PC-3 (cell line): ENCODE results near the gene HIVEP3.

Experiments
- EZH2 ChIP-seq: fragments of 300-600 bp; sonication (generic); IDR thresholded peaks from one replicate; pipeline ENCODE4 v1.6.1; 2017; ENCODE audit warnings: antibody characterized with exemption, mild to moderate bottlenecking, low read length; ENCODE audit not compliant: unreplicated experiment
- TF ChIP-seq, protein P1 (sequence below): fragments of 300-600 bp; sonication (generic); conservative IDR thresholded peaks from 2 replicates; pipeline ENCODE4 v1.5.1; 2017; ENCODE audit warnings: antibody characterized with exemption, low read depth, mild to moderate bottlenecking, low read length

DNA sequence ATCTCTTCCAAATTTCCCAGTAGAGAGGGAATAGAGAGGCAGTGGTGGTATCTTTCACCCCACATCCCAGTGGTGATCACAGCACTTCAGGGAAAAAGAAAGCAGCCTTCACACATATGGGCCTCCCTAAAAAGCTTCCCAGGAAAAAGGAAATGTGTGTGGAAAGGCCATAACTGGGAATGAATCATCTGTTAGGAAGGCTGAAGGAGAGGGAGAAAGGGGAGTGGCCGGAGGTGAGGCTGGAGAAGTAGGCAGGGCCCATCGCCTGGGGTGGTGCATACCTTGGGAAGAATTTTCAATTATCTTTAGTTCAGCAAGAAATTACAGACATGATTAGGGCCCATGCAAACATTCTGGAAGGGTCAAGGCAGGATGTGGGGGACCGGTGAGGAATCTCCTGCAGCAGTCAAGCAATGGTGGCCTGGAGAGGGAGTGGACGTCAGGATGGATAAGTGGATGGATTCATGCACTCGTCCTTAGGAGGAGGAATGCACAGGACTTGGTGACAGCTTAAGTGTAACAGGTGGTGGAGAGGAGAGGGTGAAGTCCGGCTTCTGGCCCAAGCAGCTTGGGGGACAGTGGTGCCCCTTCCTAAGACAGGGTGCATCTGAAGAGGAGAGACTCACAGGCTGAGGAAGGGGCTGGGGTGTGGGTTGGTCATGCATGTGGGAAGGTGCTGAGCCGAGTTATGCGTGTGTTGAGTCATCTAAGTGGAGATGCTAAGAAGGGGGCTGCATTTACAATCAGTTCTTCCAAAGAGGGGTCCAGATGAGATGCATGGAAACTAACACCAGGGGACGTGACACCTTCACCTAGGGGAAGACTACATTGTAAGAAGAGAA lies 17.9 kb downstream of the HIVEP3 start:
- TF ChIP-seq, protein P1, sequence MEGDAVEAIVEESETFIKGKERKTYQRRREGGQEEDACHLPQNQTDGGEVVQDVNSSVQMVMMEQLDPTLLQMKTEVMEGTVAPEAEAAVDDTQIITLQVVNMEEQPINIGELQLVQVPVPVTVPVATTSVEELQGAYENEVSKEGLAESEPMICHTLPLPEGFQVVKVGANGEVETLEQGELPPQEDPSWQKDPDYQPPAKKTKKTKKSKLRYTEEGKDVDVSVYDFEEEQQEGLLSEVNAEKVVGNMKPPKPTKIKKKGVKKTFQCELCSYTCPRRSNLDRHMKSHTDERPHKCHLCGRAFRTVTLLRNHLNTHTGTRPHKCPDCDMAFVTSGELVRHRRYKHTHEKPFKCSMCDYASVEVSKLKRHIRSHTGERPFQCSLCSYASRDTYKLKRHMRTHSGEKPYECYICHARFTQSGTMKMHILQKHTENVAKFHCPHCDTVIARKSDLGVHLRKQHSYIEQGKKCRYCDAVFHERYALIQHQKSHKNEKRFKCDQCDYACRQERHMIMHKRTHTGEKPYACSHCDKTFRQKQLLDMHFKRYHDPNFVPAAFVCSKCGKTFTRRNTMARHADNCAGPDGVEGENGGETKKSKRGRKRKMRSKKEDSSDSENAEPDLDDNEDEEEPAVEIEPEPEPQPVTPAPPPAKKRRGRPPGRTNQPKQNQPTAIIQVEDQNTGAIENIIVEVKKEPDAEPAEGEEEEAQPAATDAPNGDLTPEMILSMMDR = no peak
- no peak for TF ChIP-seq EZH2
